ENCODE results near the gene MAD1L1.

DNA sequence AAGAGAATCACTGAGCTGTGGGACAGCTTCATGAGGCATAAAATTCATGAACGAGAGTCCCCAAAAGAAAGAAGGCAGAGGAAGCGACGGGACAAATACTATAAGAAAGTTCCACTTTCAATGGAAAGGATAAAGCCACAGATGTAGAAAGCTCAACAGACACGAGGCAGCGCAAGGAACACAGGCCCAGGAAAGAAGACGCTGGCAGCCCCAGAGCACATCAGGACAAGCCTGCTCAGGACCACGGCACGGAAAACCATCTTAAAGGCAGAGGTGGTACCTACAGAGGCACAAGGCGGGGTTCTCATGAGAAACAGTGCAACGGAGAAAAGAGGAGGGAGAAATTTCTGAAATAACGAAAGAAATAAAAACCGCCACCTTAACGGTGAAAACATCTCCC, 273.4 kb downstream of the MAD1L1 start:
- TF ChIP-seq, protein P1, sequence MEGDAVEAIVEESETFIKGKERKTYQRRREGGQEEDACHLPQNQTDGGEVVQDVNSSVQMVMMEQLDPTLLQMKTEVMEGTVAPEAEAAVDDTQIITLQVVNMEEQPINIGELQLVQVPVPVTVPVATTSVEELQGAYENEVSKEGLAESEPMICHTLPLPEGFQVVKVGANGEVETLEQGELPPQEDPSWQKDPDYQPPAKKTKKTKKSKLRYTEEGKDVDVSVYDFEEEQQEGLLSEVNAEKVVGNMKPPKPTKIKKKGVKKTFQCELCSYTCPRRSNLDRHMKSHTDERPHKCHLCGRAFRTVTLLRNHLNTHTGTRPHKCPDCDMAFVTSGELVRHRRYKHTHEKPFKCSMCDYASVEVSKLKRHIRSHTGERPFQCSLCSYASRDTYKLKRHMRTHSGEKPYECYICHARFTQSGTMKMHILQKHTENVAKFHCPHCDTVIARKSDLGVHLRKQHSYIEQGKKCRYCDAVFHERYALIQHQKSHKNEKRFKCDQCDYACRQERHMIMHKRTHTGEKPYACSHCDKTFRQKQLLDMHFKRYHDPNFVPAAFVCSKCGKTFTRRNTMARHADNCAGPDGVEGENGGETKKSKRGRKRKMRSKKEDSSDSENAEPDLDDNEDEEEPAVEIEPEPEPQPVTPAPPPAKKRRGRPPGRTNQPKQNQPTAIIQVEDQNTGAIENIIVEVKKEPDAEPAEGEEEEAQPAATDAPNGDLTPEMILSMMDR (conservative IDR thresholded peaks at IDR 0.05) = no peak
- no peak for TF ChIP-seq EZH2 (IDR thresholded peaks at IDR 0.05; ENCODE audit: low read depth)

Data from PC-9 (cell line).